HEK293 (cell line): ENCODE results near the gene L3HYPDH.

Experiments used
- MEIS1 ChIP-seq: sonication (generic); formaldehyde crosslinking; IDR thresholded peaks from 2 replicates; pipeline ENCODE4 v1.8.1; 2022; ENCODE audit warnings: missing genetic modification reagents, mild to moderate bottlenecking, borderline replicate concordance
- MYNN ChIP-seq: fragments of 450-650 bp; formaldehyde crosslinking; IDR thresholded peaks from 2 replicates; pipeline ENCODE4 v1.5.1; 2016; ENCODE audit warnings: missing biosample characterization, missing genetic modification characterization, borderline replicate concordance
- YY1 ChIP-seq: fragments of 450-650 bp; formaldehyde crosslinking; IDR thresholded peaks from 2 replicates; pipeline ENCODE4 v1.5.1; 2018; ENCODE audit warnings: missing biosample characterization, missing genetic modification characterization
- ZFP41 ChIP-seq: fragments of 450-650 bp; formaldehyde crosslinking; IDR thresholded peaks from 2 replicates; pipeline ENCODE4 v1.5.1; 2016; ENCODE audit warnings: missing biosample characterization, missing genetic modification characterization, borderline replicate concordance
- ZNF274 ChIP-seq, 2 experiments: fragments of 200-500 bp in 1 of 2; fragments of 450-650 bp in 1 of 2; sonication (Bioruptor generic) in 1 of 2; formaldehyde crosslinking in 1 of 2; IDR thresholded peaks; 2 replicates each; pipeline versions ENCODE4 v1.5.1 to v1.6.1; 2014 to 2016; ENCODE audit warnings: borderline replicate concordance in 1 of 2, inconsistent platforms in 1 of 2, low read length in 1 of 2, missing biosample characterization in 1 of 2, missing genetic modification characterization in 1 of 2
- ZNF394 ChIP-seq: fragments of 450-650 bp; formaldehyde crosslinking; IDR thresholded peaks from 2 replicates; pipeline ENCODE4 v1.5.1; 2016; ENCODE audit warnings: missing biosample characterization, missing genetic modification characterization, mild to moderate bottlenecking, moderate library complexity, borderline replicate concordance
- ZNF768 ChIP-seq: fragments of 450-650 bp; formaldehyde crosslinking; IDR thresholded peaks from 2 replicates; pipeline ENCODE4 v1.5.1; 2018; ENCODE audit warnings: missing biosample characterization, mild to moderate bottlenecking, missing genetic modification characterization
- ZNF785 ChIP-seq: fragments of 450-650 bp; formaldehyde crosslinking; IDR thresholded peaks from 2 replicates; pipeline ENCODE4 v1.5.1; 2016; ENCODE audit warnings: missing biosample characterization, missing genetic modification characterization
- TF ChIP-seq, protein P1 (sequence below): fragments of 450-650 bp; formaldehyde crosslinking; IDR thresholded peaks from 2 replicates; pipeline ENCODE4 v1.5.1; 2016; ENCODE audit warnings: missing biosample characterization, missing genetic modification characterization
- TF ChIP-seq, protein P2 (sequence below): fragments of 450-650 bp; formaldehyde crosslinking; IDR thresholded peaks from 2 replicates; pipeline ENCODE4 v1.5.1; 2016; ENCODE audit warnings: missing biosample characterization, missing genetic modification characterization, low read depth
- TF ChIP-seq, protein P3 (sequence below): fragments of 450-650 bp; formaldehyde crosslinking; IDR thresholded peaks from 2 replicates; pipeline ENCODE4 v1.5.1; 2016; ENCODE audit warnings: missing biosample characterization, missing genetic modification characterization
- TF ChIP-seq, protein P4 (sequence below): fragments of 450-650 bp; formaldehyde crosslinking; IDR thresholded peaks from 2 replicates; pipeline ENCODE4 v1.5.1; 2016; ENCODE audit warnings: missing biosample characterization, missing genetic modification characterization

DNA sequence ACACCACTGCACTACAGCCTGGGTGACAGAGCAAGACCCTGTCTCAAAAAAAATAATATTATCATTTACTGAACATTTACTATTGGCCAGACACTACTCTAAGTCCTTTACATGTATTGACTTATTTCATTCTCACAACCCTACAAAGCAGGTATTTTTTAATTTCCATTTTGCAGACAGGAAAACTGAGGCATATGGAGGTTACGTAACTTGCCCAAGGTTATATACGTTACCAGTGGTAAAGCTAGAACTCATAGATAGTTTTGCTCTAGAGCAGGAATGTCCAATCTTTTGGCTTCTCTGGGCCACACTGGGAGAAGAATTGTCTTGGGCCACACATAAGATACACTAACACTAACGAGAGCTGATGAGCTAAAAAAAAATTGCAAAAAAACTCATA lies 5.7 kb downstream of the L3HYPDH start:
- TF ChIP-seq ZNF768 (tag by site-specific recombination) = no peak
- TF ChIP-seq ZNF394 (tag by site-specific recombination) = no peak
- no peak for TF ChIP-seq ZNF785 (tag by site-specific recombination)
- TF ChIP-seq, protein P1, sequence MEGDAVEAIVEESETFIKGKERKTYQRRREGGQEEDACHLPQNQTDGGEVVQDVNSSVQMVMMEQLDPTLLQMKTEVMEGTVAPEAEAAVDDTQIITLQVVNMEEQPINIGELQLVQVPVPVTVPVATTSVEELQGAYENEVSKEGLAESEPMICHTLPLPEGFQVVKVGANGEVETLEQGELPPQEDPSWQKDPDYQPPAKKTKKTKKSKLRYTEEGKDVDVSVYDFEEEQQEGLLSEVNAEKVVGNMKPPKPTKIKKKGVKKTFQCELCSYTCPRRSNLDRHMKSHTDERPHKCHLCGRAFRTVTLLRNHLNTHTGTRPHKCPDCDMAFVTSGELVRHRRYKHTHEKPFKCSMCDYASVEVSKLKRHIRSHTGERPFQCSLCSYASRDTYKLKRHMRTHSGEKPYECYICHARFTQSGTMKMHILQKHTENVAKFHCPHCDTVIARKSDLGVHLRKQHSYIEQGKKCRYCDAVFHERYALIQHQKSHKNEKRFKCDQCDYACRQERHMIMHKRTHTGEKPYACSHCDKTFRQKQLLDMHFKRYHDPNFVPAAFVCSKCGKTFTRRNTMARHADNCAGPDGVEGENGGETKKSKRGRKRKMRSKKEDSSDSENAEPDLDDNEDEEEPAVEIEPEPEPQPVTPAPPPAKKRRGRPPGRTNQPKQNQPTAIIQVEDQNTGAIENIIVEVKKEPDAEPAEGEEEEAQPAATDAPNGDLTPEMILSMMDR (tag by site-specific recombination) = no peak
- no peak for TF ChIP-seq MEIS1 (CRISPR knock-in tag)
- TF ChIP-seq MYNN (tag by site-specific recombination) = no peak
- TF ChIP-seq ZFP41 (tag by site-specific recombination) = no peak
- no peak for TF ChIP-seq YY1 (tag by site-specific recombination)
- TF ChIP-seq, protein P2, sequence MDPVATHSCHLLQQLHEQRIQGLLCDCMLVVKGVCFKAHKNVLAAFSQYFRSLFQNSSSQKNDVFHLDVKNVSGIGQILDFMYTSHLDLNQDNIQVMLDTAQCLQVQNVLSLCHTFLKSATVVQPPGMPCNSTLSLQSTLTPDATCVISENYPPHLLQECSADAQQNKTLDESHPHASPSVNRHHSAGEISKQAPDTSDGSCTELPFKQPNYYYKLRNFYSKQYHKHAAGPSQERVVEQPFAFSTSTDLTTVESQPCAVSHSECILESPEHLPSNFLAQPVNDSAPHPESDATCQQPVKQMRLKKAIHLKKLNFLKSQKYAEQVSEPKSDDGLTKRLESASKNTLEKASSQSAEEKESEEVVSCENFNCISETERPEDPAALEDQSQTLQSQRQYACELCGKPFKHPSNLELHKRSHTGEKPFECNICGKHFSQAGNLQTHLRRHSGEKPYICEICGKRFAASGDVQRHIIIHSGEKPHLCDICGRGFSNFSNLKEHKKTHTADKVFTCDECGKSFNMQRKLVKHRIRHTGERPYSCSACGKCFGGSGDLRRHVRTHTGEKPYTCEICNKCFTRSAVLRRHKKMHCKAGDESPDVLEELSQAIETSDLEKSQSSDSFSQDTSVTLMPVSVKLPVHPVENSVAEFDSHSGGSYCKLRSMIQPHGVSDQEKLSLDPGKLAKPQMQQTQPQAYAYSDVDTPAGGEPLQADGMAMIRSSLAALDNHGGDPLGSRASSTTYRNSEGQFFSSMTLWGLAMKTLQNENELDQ (tag by site-specific recombination) = no peak
- no peak for TF ChIP-seq ZNF274 (IDR thresholded peaks at IDR 0.05; ENCODE audit: low read length)
- no peak for TF ChIP-seq ZNF274 (tag by site-specific recombination; IDR thresholded peaks at IDR 0.05; ENCODE audit: borderline replicate concordance)
- TF ChIP-seq, protein P3, sequence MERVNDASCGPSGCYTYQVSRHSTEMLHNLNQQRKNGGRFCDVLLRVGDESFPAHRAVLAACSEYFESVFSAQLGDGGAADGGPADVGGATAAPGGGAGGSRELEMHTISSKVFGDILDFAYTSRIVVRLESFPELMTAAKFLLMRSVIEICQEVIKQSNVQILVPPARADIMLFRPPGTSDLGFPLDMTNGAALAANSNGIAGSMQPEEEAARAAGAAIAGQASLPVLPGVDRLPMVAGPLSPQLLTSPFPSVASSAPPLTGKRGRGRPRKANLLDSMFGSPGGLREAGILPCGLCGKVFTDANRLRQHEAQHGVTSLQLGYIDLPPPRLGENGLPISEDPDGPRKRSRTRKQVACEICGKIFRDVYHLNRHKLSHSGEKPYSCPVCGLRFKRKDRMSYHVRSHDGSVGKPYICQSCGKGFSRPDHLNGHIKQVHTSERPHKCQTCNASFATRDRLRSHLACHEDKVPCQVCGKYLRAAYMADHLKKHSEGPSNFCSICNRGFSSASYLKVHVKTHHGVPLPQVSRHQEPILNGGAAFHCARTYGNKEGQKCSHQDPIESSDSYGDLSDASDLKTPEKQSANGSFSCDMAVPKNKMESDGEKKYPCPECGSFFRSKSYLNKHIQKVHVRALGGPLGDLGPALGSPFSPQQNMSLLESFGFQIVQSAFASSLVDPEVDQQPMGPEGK (tag by site-specific recombination) = no peak
- TF ChIP-seq, protein P4, sequence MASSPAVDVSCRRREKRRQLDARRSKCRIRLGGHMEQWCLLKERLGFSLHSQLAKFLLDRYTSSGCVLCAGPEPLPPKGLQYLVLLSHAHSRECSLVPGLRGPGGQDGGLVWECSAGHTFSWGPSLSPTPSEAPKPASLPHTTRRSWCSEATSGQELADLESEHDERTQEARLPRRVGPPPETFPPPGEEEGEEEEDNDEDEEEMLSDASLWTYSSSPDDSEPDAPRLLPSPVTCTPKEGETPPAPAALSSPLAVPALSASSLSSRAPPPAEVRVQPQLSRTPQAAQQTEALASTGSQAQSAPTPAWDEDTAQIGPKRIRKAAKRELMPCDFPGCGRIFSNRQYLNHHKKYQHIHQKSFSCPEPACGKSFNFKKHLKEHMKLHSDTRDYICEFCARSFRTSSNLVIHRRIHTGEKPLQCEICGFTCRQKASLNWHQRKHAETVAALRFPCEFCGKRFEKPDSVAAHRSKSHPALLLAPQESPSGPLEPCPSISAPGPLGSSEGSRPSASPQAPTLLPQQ (tag by site-specific recombination) = no peak
